ENCODE data around the gene ADCY9. TPM values are rescaled to one million over a fixed set of nuclear protein-coding genes. Genes with fewer than 3 reads are reported as not detected.

The ADCY9 gene
- total RNA-seq, 2 donors from 2014 or later = 31.5 to 42.2 TPM

GRCh38 chr16:4138713-4139112 is 22.5 kb upstream of the ADCY9 start:
- no peaks in the 10 kb centered on the region for H3K36me3 ChIP-seq
- no peaks in the 10 kb centered on the region for H3K9me3 ChIP-seq
- H3K4me1 ChIP-seq = no peaks in the 10 kb centered on the region
- DNase-seq (ENCODE audit: low spot score) = no peak
- H3K27me3 ChIP-seq = no peaks in the 10 kb centered on the region
- no peak for TF ChIP-seq CTCF (IDR thresholded peaks at IDR 0.05)
- no peak overlapping the region for H3K27ac ChIP-seq
- no peak overlapping the region for H3K4me3 ChIP-seq

DNA sequence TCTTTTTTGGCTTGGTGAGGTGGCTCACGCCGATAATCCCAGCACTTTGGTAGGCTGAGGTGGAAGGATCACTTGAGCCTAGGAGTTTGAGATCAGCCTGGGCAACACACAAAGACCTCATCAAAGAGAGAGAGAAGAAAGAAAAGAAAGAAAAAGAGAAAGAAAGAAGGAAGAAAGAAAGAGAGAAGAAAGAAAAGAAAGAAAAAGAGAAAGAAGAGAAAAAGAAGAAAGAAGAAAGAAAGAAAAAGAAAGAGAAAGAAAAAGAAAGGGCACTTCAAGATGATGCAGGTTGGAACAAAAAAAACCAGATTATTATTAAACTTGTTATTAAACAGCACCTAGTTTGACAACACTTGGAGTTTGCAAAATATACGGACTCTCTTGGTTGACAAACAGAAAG is 21.2 kb upstream of the ADCY9 start:
- Histone ChIP-seq H3K9me3 (no peaks in the 10 kb centered on the region), H3K27ac (no peak overlapping the region), H3K27me3 (no peaks in the 10 kb centered on the region), H3K36me3 (no peaks in the 10 kb centered on the region), H3K4me3 (no peak overlapping the region), H3K4me1 (no peaks in the 10 kb centered on the region)
- no peak for TF ChIP-seq CTCF (IDR thresholded peaks at IDR 0.05)
- no peak for DNase-seq (ENCODE audit: low spot score)

- no peak overlapping the region for H3K4me3 ChIP-seq
- no peaks in the 10 kb centered on the region for H3K4me1 ChIP-seq
- H3K27me3 ChIP-seq = no peaks in the 10 kb centered on the region
- H3K27ac ChIP-seq = no peak overlapping the region
- no peaks in the 10 kb centered on the region for H3K9me3 ChIP-seq
- no peak for TF ChIP-seq CTCF (IDR thresholded peaks at IDR 0.05)
- H3K36me3 ChIP-seq = no peaks in the 10 kb centered on the region
- DNase-seq (ENCODE audit: low spot score) = no peak
Observed at GRCh38 chr16:4136229-4136813, 20.1 kb upstream of the ADCY9 start.

GRCh38 chr16:4135537-4135936 is 19.3 kb upstream of the ADCY9 start:
- Histone ChIP-seq H3K4me3 (no peak overlapping the region), H3K4me1 (no peaks in the 10 kb centered on the region), H3K27me3 (no peaks in the 10 kb centered on the region), H3K36me3 (no peaks in the 10 kb centered on the region), H3K9me3 (no peaks in the 10 kb centered on the region), H3K27ac (no peak overlapping the region)
- no peak for TF ChIP-seq CTCF (IDR thresholded peaks at IDR 0.05)
- DNase-seq (ENCODE audit: low spot score) = no peak

DNA sequence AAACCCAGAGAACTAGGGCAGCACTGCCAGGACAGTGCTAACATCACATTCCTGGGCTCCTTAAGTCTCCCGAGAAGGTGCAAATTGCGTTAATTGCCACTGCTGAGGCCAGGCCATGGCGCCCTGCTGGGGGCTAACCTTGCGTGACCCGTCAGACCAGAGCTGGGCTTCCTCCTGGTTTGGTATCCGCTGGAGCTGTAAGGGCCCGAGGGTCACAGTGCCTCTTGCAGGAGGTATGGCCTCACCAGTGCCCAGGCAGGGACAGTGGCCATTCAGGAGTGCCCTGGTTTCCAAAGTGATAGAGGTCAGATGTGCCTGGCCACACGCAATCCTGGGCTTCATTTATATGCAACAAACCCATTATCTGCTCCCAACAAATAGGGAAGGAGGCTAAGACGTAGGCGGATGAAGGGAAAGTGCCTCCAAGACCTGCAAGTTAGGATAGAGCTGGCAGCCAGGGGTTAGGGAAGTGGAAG is 17.7 kb upstream of the ADCY9 start:
- no peak for TF ChIP-seq CTCF (IDR thresholded peaks at IDR 0.05)
- Histone ChIP-seq H3K4me3 (no peak overlapping the region), H3K27ac (no peak overlapping the region), H3K27me3 (no peaks in the 10 kb centered on the region), H3K9me3 (no peaks in the 10 kb centered on the region), H3K36me3 (no peaks in the 10 kb centered on the region), H3K4me1 (no peaks in the 10 kb centered on the region)
- DNase-seq (ENCODE audit: low spot score) = no peak

DNA sequence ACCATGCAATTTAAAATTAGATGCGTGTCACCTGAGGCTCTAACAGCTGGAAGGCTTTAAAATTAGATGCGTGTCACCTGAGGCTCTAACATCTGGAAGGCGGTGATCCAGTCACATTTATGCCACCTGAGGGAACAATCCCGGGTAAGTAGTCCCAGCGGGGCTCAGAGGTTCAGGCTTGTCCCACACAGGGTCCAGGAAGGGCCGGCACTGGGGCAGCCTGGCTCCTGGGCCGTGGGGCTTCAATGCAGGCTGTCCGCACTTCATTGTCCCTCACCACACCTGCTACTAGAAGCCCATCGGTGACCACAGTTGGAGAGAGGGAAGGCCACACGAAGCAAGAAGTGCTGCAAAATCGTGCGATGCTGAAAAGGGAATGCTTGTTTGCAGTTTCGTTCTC is 15.4 kb upstream of the ADCY9 start:
- Histone ChIP-seq H3K27ac (no peak overlapping the region), H3K36me3 (no peaks in the 10 kb centered on the region), H3K27me3 (no peaks in the 10 kb centered on the region), H3K9me3 (no peaks in the 10 kb centered on the region), H3K4me1 (no peaks in the 10 kb centered on the region), H3K4me3 (no peak overlapping the region)
- TF ChIP-seq CTCF (IDR thresholded peaks at IDR 0.05) = no peak
- DNase-seq (ENCODE audit: low spot score) = no peak

Data from right atrium auricular region (tissue), 2 donors.